ENCODE results near the gene CERK. TPM values are rescaled to one million over a fixed set of nuclear protein-coding genes. Genes with fewer than 3 reads are reported as not detected.

The CERK gene
- total RNA-seq, 2 donors from 2014 or later, result 54.9 to 57.6 TPM

DNA sequence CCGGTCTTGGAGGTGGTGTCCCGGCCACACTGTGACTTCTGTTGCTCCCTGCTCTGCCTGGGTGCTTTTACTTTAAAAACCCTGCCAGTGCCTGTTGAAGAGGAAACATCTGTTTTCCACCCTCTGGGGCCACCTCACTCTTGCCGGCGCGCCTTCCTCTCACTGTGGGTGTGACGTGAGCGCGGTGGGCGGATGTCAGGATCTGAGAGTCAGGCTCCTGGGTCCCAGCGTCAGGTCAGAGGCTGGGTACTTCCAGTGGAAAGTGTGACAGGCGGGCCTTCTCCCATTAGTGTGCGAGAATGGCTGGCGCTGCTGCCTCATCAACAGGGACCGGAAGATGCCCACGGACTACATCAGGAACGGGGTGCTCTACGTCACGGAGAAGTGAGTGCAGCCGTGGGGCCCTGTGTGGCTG is 63.7 kb downstream of the CERK start:
- no peaks in the 10 kb centered on the region for H3K9me3 Mint-ChIP-seq
- no peak overlapping the region for H3K27ac Mint-ChIP-seq
- Histone ChIP-seq H3K4me1 (ENCODE audit: control insufficient read depth, insufficient read depth, low read length) (no peaks in the 10 kb centered on the region), H3K27me3 (ENCODE audit: control insufficient read depth, insufficient read depth, low read length, poor library complexity, severe bottlenecking) (no peaks in the 10 kb centered on the region), H3K36me3 (ENCODE audit: control insufficient read depth, insufficient read depth, low read length) (no peaks in the 10 kb centered on the region), H3K9me3 (ENCODE audit: control insufficient read depth, low read length) (no peaks in the 10 kb centered on the region), H3K9ac (ENCODE audit: extremely low read depth, low read length, poor library complexity, severe bottlenecking) (no peak overlapping the region), H3K4me3 (ENCODE audit: low read length) (no peak overlapping the region), H3K27ac (ENCODE audit: low read depth, low read length) (no peak overlapping the region)
- no peak overlapping the region for H3K4me3 Mint-ChIP-seq
- H3K4me1 Mint-ChIP-seq, result no peaks in the 10 kb centered on the region
- DNase-seq, result no peak
- peaks cover 5% of the 10 kb centered on the region for H3K36me3 Mint-ChIP-seq (ENCODE audit: low read depth)
- no peaks in the 10 kb centered on the region for H3K27me3 Mint-ChIP-seq (ENCODE audit: insufficient read depth)
- WGBS, 2 experiments (ENCODE audit: insufficient coverage in 1 of 2, insufficient read length in 1 of 2), result 94 to 95% methylated on average over 18 to 19 of the region's 19 CpGs
- TF ChIP-seq, protein P1, sequence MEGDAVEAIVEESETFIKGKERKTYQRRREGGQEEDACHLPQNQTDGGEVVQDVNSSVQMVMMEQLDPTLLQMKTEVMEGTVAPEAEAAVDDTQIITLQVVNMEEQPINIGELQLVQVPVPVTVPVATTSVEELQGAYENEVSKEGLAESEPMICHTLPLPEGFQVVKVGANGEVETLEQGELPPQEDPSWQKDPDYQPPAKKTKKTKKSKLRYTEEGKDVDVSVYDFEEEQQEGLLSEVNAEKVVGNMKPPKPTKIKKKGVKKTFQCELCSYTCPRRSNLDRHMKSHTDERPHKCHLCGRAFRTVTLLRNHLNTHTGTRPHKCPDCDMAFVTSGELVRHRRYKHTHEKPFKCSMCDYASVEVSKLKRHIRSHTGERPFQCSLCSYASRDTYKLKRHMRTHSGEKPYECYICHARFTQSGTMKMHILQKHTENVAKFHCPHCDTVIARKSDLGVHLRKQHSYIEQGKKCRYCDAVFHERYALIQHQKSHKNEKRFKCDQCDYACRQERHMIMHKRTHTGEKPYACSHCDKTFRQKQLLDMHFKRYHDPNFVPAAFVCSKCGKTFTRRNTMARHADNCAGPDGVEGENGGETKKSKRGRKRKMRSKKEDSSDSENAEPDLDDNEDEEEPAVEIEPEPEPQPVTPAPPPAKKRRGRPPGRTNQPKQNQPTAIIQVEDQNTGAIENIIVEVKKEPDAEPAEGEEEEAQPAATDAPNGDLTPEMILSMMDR (conservative IDR thresholded peaks at IDR 0.05), result no peak

DNA sequence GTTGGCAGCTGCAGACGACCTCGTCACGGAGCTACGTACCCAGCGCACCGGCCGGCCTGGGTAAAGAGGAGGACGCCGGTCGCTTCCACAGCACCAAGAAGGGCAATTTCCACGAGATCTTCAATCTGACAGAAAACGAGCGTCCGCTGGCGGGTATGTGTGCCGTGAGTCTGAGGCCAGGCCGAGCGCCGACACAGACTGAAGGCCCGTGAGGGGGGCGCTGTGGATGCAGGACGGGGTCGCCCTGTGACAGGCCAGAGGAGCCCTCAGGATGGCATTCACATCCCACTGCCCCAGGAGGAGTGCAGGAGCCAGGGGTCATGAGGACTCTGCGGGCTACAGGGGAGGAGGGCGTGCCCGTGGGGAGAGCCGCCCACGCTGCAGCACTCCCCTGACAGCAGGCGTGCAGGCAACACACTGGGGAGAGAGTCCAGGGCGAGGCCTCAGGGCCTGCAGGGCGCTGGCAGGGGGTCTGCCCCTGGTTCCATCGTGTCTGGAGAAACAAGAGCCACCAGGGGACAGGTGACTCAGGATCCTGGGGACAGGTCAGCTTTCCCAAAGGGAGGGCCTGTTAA is 64.3 kb downstream of the CERK start:
- H3K9ac ChIP-seq (ENCODE audit: extremely low read depth, low read length, poor library complexity, severe bottlenecking), result no peak overlapping the region
- H3K27ac ChIP-seq (ENCODE audit: low read depth, low read length), result no peak overlapping the region
- Mint-ChIP-seq H3K27me3 (ENCODE audit: insufficient read depth) (no peaks in the 10 kb centered on the region), H3K36me3 (ENCODE audit: low read depth) (peaks cover 10% of the 10 kb centered on the region), H3K27ac (no peak overlapping the region), H3K4me1 (no peaks in the 10 kb centered on the region), H3K4me3 (no peak overlapping the region), H3K9me3 (no peaks in the 10 kb centered on the region)
- 90 to 93% methylated on average over 29 to 32 of the region's 32 CpGs for WGBS, 2 experiments (ENCODE audit: insufficient coverage in 1 of 2, insufficient read length in 1 of 2)
- H3K4me1 ChIP-seq (ENCODE audit: control insufficient read depth, insufficient read depth, low read length), result no peaks in the 10 kb centered on the region
- H3K4me3 ChIP-seq (ENCODE audit: low read length), result no peak overlapping the region
- no peaks in the 10 kb centered on the region for H3K9me3 ChIP-seq (ENCODE audit: control insufficient read depth, low read length)
- H3K27me3 ChIP-seq (ENCODE audit: control insufficient read depth, insufficient read depth, low read length, poor library complexity, severe bottlenecking), result no peaks in the 10 kb centered on the region
- no peaks in the 10 kb centered on the region for H3K36me3 ChIP-seq (ENCODE audit: control insufficient read depth, insufficient read depth, low read length)
- no peak for DNase-seq
- TF ChIP-seq, protein P1 (conservative IDR thresholded peaks at IDR 0.05), result no peak

DNA sequence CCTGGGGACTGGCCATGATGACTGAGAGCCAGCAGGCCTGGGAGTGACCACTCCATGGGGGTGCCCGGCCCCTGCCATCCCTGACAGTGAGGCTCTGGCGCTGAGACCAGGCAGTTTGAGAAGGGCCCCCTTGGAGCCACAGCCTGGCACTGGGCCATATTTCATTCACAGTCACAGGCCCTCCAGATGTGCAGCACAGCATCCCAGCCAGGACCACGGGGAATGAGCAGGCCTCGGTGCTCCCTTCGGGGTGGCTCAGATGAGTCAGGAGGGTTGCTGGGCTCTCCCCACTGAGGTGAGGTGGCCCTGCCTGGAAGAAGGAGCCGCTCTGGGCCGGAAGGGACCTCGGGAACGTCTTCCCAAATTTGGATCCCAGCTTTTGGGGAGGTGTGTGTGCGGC is 64.8 kb downstream of the CERK start:
- Mint-ChIP-seq H3K27me3 (ENCODE audit: insufficient read depth) (no peaks in the 10 kb centered on the region), H3K27ac (no peak overlapping the region), H3K9me3 (no peaks in the 10 kb centered on the region), H3K36me3 (ENCODE audit: low read depth) (peaks cover 11% of the 10 kb centered on the region), H3K4me1 (no peaks in the 10 kb centered on the region), H3K4me3 (no peak overlapping the region)
- no peak overlapping the region for H3K4me3 ChIP-seq (ENCODE audit: low read length)
- 91 to 94% methylated on average over 9 to 10 of the region's 10 CpGs for WGBS, 2 experiments (ENCODE audit: insufficient coverage in 1 of 2, insufficient read length in 1 of 2)
- no peak overlapping the region for H3K27ac ChIP-seq (ENCODE audit: low read depth, low read length)
- no peaks in the 10 kb centered on the region for H3K4me1 ChIP-seq (ENCODE audit: control insufficient read depth, insufficient read depth, low read length)
- no peak overlapping the region for H3K9ac ChIP-seq (ENCODE audit: extremely low read depth, low read length, poor library complexity, severe bottlenecking)
- H3K9me3 ChIP-seq (ENCODE audit: control insufficient read depth, low read length), result no peaks in the 10 kb centered on the region
- no peak for DNase-seq
- TF ChIP-seq, protein P1 (conservative IDR thresholded peaks at IDR 0.05), result no peak
- H3K27me3 ChIP-seq (ENCODE audit: control insufficient read depth, insufficient read depth, low read length, poor library complexity, severe bottlenecking), result no peaks in the 10 kb centered on the region
- H3K36me3 ChIP-seq (ENCODE audit: control insufficient read depth, insufficient read depth, low read length), result no peaks in the 10 kb centered on the region

Data from endodermal cell (in vitro differentiated cells).